GM18867 (cell line): ENCODE data around the gene EVI5.
A peak's percentile ranks its signal among the peaks of the same experiment; 100 is the strongest.
"Not testable (repeated sequence)": the region's sequence is repeated elsewhere in the genome, so short reads cannot be mapped to it uniquely, and the experiment has no call there.

Source experiments
- ATAC-seq: cut with Tn5 transposase; IDR thresholded peaks from one replicate; pipeline ENCODE4 v1.9.1; 2021; ENCODE audit warnings: mild to moderate bottlenecking, moderate library complexity; ENCODE audit not compliant: unreplicated experiment

EVI5 gene

DNA sequence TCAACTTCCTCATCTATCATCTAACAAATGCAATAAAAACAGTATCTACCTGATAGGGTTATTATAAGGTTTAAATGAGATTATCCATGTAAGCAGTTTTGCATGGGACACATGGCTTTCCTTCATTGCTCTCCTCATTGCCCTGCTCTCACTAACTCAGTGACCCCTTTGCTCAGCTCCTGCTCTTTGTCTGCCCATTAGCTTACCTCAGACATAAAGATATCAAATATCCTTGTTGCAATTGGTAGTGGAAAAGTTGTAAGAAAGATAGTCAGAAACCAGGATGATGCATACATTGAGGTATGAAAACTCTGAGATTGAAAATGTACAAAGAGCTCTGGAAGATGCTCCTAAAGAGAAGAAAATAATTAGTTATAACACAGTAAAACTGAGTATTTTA, 89.8 kb downstream of the EVI5 start:
- no peak for ATAC-seq

DNA sequence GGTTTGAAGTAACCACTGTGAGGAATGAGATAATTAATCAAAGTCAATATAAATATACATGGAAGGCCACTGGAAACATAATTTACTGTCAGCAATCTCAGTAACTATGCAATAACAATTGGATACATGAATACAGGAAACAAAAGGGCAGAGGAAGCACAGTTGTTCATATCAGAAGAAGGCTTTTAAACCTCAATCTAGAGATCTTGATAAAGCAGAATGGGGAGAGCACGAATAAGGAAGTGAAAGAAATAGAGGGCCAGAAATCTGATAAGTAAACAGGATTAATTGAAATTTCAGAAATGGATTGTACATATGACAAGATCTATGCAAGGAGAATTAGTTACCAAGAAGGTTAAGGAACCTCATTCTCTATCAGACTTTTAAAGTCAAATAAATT, 93.0 kb downstream of the EVI5 start:
- no peak for ATAC-seq

DNA sequence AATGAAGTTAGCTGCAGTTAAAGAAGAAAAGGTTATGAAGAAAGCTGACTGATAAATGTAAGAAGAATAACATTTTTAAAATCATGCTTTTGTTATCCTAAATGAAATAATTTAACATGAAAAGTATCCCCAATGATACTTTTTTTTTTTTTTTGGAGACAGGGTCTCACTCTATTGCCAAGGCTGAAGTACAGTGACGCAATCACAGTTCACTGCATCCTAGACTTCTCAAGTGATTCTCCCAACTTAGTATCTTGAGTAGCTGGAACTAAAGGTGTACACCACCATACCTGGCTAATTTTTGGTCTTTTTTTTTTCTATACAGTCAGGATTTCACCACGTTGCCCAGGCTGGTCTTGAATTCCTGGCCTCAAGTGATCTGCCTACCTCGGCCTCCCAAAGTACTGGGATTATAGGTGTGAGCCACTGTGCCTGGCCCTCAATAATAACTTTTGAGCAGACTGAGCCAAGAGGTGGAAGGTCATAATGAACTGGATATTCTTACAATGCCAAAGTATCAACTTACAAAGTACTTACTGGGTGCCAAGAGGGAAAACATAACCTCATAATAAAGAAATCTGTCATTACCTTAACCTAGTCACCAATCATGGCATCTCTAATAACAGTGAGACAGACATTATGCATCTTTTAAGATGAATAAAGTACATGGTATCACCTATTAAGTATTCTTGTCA, 94.5 kb downstream of the EVI5 start:
- ATAC-seq: no peak

DNA sequence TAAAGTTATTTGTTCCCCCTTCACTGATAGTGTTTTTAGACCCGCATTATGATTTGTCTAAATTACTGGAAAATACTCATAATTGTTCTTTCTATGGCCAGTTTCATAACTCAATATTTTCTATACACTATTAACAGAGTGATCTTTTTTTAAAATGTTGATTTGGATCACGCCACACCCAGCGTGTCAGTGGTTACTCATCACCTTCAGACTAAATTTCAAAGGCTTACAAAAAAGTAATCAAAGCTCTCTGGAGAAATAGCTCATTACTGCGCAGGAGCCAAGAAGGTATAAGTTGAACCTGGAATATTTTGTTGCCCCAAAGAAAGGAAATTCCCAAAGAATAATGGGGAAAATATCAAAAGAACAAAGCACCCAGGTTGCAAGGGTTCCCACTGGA, 104.9 kb downstream of the EVI5 start:
- ATAC-seq: no peak

DNA sequence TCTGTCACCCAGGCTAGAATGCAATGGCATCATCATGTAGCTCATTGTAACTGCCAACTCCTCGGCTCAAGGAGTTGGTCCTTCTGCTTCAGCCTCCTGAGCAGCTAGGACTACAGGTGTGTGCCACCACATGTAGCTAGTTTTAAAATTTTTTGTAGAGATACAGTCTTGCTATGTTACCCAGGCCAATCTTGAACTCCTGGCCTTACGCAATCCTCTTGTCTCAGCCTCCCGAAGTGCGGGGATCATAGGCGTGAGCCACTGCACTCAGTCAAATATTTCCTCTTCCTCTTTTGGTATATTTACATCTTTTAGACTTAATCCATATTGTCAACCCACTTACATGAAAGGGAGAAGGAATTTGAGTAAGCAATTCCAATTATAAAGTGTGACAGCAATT, 121.1 kb downstream of the EVI5 start:
- no peak for ATAC-seq

DNA sequence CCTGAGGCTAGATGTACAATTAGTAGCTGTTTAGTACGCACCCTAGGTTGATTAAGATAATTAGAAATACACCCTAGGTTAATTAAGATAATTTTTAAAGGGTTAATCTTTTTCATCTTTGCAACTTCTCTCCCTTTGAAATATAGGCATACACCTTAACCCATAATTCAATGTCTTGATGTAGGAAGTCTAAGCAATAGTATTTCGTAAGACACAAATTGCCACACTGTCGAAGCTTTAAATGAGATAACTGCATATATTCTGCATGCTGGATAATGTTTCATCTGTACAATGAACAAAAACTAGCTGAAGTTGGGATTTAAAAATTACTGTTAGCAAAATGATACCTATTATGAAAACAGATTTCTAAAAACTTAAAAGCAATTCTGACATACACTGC, 122.9 kb downstream of the EVI5 start:
- ATAC-seq: no peak

DNA sequence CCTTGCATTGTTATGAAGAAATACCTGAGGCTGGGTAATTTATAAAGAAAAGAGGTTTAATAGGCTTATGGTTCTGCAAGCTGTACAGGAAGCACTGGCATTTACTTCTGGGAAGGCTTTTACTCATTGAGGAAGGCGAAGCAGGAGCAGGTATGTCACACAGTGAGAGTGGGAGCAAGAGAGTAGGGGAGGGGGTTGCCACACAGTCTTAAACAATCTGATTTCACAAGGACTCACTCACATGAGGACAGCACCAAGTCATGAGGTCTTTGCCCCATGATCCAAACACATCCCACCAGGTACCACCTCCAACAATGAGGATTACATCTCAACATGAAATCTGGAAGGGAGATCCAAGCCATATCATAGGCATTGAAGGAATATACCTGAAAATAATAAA, 127.2 kb downstream of the EVI5 start:
- no peak for ATAC-seq

DNA sequence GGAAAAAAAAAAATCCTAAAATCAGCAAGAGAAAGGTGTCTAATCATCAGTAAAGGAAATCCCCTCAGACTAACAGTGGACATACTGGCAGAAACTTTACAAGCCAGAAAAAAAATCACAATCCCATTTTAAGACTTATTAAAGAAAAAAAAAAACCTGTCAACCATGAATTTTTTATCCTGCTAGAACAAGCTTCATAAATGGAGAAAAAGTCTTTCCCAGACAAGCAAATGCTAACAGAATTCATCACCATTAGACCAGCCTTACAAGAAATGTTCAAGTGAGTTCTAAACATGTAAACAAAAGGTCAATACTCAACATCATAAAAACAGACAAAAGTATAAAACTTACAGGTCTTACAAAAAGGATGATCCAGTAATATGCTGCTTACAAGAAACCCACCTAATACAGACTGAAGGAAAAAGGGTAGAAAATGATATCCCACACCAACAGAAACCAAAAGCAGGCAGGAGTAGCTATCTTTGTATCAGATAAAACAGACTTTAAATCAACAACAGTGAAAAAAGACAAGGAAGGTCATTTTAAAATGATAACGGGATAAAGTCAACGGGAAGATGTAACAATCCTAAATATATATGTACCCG, 129.6 kb downstream of the EVI5 start:
- ATAC-seq: no peak

DNA sequence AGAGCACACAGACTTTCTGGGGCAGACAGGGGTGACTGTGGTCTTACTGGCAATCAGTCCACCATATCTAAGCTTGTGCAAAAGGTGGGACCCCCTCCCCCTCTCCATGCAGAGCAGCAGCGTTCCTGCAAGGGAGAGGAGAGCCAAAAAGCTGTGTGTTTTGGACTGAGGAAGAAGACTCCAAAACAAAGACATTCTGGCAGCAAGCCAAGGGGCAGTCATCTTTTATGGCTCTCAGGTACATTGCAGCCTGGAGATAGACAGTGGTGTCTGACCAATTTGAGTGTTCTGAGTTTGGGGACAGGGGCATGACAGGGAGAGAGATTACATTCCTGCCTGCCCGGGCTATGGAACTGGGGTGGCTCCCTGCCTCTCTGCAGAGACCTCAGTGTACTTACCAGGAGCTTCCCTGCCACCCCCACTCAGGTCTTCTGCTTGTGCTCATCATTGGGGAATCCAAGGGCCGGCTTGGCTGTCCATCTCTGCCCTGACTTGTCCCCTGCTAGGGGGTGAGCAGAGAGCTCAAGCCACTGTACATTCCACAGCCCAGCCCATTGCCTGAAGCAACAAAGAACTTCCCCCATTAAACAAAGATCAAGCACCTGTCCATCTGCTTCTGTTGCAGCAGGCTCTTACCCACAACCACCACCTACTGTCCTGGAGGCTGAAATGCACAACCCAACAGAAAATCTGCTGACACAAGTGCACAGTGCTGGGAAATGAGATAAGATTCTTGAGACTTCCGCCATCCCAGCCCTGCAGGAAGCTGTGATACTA, 131.1 kb downstream of the EVI5 start:
- ATAC-seq: no peak

DNA sequence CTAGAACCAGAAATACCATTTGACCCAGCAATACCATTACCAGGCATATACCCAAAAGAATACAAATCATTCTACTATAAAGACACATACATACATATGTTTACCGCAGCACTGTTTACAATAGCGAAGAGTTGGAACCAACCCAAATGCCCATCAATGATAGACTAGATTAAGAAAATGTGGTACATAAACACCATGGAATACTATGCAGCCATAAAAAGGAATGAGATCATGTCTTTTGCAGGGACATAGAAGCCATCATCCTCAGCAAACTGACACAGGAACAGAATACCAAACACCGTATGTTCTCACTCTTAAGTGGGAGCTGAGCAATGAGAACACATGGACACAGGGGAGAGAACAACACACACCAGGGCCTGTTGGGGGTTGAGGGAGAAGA, 144.2 kb downstream of the EVI5 start:
- ATAC-seq: not testable (repeated sequence)

DNA sequence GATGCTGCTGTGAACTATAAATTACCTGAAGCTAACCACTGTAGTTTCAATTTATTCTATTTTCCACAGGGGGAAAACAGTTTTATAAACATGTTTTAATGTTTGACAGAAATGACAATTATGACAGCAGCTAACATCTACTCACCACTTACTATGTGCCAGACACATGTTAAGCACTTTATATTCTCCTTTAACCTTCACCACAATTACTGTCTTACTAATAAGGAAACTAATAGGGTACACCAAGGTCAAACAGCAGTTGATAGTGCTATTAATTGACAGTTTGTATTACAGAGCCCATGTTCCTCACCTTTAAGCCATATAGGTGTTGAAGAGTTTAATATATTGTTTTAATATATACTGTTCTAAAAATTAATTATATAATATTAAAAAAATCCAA, 146.4 kb downstream of the EVI5 start:
- no peak for ATAC-seq

DNA sequence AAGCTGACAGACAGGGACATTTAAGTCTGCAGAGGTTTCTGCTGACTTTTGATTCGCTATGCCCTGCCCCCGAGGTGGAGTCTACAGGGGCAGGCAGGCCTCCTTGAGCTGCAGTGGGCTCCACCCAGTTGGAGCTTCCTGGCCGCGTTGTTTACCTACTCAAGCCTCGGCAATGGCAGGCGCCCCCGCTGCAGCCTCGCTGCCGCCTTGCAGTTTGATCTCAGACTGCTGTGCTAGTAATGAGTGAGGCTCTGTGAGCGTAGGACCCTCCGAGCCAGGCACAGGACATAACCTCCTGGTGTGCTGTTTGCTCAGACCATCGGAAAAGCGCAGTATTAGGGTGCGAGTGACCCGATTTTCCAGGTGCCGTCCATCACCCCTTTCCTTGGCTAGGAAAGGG, 149.7 kb downstream of the EVI5 start:
- ATAC-seq: not testable (repeated sequence)

DNA sequence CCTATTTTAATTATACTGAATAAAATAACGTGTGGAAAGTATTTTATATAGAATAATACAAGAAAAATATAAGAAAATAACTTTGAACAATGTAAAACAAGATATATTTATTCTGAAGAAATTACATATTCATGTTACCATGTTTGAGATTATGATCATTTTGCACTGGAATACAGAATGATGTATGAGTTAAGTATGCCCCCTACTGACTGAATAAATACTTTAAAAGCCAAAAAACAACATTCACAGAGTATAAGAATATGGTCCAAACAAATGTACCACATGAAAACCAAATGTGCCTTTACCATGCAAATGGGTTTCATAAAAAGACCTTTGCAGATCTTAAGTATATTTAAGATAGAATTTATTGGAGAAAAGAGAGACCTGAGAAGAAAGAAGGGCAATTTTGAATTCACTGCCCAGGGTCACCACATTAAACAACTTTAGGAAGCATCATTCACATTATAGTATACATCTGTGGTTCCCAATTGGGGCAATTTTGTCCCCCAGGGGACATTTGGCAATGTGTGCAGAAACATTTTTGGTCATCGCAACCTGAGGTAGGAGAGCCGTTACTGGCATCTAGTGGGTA, 161.6 kb downstream of the EVI5 start:
- ATAC-seq: no peak

DNA sequence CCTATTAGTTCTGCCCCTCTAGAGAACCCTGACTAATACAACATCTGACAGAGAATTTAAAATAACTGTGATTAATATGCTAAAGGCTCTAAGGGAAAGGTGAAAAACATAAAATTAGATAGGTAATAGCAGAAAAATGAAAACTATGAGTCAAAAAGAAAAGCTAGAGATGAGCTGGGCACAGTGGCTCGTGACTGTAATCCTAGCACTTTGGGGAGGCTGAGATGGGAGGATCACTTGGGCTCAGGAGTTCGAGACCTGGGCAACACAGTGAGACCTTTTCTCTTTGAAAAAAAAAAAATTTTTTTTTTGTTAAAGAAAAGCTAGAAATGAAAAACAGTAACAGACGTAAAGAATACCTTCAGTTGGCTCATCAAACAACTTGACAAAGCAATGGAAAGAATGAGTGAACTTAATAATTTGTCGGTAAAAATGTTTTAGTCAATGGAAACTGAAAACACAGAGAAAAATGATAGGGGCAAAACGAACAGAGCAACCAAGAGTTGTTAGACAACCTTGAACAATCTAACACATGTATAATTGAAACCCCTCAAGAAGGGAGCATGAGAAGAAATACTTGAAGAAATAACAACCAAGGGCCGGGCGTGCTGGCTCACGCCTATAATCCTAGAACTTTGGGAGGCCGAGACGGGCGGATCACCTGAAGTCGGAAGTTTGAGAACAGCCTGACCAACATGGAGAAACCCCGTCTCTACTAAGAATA, 165.3 kb downstream of the EVI5 start:
- ATAC-seq: no peak

DNA sequence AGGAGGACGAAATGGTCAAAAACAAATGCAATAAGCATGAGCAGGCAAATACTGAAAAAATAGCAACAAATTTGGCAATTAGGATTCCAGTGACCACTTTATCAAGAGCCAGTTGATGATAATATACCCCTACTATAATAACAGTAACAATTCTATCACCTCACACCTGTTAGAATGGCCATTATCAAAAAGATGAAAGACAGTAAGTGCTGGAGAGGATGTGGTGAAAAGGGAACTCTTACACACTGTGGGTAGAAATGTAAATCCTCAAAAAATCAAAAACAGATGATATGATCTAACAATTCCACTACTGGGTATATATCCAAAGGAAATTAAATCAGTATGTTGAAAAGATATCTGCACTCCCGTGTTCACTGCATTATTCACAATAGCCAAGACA, 183.9 kb downstream of the EVI5 start:
- ATAC-seq: no peak

DNA sequence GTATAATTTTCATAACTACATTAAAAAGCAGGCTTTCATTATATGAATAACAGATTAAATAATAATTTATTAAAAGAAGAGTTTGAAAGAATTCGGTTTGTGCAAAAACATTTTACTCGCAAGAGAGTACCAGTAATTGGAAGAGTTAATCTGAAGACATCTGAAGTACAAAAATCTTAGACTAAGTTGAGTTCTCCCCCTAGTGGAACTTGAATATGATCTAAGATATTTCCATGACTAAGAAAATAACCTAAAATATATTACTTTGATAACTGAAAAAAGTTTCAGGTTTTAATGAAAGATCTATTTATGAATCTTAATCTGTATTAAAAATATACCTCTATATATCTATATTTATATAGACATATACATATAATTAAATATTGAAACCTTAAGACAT, 185.7 kb downstream of the EVI5 start:
- peak; percentile 59 for ATAC-seq

DNA sequence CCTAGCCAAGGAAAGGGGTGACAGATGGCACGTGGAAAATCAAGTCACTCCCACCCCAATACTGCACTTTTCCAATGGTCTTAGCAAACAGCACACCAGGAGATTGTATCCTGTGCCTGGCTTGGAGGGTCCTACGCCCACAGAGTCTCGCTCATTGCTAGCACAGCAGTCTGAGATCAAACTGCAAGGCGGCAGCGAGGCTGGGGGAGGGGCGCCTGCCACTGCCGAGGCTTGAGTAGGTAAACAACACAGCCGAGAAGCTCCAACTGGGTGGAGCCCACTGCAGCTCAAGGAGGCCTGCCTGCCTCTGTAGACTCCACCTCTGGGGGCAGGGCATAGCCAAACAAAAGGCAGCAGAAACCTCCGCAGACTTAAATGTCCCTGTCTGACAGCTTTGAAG, 195.5 kb downstream of the EVI5 start:
- not testable (repeated sequence) for ATAC-seq

DNA sequence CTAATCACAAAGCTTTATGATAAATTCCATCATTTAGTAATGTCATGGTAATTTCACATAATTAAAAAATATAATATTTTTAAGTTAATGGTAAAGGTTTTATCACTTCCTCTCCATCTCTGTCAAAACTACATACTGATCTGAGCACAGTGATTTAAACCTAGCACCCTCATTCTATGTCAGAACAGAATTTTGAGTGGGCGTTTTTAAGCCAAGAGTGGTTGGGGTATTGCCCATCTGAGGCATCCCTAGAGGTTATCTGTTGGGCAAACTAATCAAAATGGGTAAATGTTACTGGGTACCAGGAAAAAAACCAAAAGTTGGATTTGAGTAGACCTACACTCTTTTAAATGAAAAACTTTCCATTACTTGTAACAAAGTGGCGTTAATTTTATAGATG, 197.5 kb downstream of the EVI5 start:
- ATAC-seq: no peak

DNA sequence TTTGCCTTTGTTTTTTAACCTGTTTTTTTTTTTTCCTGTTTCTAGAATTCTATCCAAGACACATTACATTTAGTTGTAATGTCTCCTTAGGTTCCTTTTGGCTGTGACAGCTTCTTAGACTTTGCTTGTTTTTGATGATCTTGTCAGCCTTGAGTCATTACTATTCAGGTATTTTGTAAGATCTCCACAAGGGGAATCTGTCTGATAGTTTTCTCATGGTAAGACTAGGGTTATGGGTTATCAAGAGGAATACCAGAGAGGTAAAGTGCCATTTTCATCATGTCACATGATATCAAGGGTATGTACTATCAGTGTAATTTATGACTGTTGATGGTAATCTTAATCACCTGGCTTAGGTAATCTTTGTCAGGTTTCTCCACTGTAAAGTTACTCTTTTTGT, 199.1 kb downstream of the EVI5 start:
- ATAC-seq: no peak

DNA sequence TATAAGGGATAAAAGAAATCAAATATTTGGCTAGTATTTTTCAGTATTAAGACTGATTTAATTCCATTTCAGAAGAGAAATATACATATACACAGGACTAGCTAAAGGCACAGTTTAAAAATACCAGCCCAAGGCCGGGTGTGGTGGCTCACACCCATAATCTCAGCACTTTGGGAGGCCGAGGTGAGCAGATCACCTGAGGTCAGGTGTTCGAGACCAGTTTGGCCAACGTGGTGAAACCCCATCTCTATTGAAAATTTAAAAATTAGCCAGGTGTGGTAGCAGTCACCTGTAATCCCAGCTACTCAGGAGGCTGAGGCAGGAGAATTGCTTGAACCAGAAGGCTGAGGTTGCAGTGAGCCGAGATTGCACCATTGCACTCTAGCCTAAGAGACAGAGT, 200.1 kb downstream of the EVI5 start:
- not testable (repeated sequence) for ATAC-seq
